ENCODE data around the gene TMEM69. TPM values are rescaled to one million over a fixed set of nuclear protein-coding genes. Genes with fewer than 3 reads are reported as not detected.

TMEM69 gene
- total RNA-seq, 1 donor from 2014 or later = 23.5 TPM

- Histone ChIP-seq H3K4me3 (no peak overlapping the region), H3K4me1 (peaks cover 17% of the 10 kb centered on the region), H3K27ac (replicated peaks) (no peak overlapping the region), H3K36me3 (peaks cover 52% of the 10 kb centered on the region), H3K27me3 (ENCODE audit: low read depth) (no peaks in the 10 kb centered on the region), H3K9me3 (replicated peaks) (no peaks in the 10 kb centered on the region)
- no peak for DNase-seq
- intact Hi-C loops (cut with micrococcal nuclease) = no loop called here
- TF ChIP-seq, protein P1, sequence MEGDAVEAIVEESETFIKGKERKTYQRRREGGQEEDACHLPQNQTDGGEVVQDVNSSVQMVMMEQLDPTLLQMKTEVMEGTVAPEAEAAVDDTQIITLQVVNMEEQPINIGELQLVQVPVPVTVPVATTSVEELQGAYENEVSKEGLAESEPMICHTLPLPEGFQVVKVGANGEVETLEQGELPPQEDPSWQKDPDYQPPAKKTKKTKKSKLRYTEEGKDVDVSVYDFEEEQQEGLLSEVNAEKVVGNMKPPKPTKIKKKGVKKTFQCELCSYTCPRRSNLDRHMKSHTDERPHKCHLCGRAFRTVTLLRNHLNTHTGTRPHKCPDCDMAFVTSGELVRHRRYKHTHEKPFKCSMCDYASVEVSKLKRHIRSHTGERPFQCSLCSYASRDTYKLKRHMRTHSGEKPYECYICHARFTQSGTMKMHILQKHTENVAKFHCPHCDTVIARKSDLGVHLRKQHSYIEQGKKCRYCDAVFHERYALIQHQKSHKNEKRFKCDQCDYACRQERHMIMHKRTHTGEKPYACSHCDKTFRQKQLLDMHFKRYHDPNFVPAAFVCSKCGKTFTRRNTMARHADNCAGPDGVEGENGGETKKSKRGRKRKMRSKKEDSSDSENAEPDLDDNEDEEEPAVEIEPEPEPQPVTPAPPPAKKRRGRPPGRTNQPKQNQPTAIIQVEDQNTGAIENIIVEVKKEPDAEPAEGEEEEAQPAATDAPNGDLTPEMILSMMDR (IDR thresholded peaks at IDR 0.05; ENCODE audit: borderline replicate concordance) = no peak
Measured at GRCh38 chr1:45660336-45660735, 27.6 kb upstream of the TMEM69 start.

DNA sequence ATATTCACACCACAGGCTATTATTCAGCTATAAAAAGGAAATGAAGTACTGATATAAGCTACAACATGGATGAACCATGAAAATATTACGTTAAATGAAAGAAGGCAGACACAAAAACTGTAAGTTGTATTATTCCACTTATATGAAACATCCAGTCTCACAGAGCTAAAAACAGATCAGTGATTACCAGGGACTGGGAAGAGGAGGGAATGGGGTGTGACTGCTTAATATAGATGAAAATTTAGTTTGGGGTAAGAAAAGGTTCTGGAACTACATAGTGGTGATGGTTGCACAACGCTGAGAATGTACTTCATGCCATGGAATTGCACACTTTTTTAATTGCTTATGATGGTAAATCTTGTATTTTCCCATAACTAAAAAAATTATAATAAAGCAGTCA lies 21.1 kb upstream of the TMEM69 start:
- Histone ChIP-seq H3K4me1 (peaks cover 80% of the 10 kb centered on the region), H3K9me3 (replicated peaks) (no peaks in the 10 kb centered on the region), H3K27ac (replicated peaks) (peak overlapping the region; percentile 10), H3K4me3 (no peak overlapping the region), H3K36me3 (no peaks in the 10 kb centered on the region), H3K27me3 (ENCODE audit: low read depth) (no peaks in the 10 kb centered on the region)
- TF ChIP-seq, protein P1 (IDR thresholded peaks at IDR 0.05; ENCODE audit: borderline replicate concordance) = no peak
- DNase-seq = no peak
- intact Hi-C loops (cut with micrococcal nuclease) = no loop called here

DNA sequence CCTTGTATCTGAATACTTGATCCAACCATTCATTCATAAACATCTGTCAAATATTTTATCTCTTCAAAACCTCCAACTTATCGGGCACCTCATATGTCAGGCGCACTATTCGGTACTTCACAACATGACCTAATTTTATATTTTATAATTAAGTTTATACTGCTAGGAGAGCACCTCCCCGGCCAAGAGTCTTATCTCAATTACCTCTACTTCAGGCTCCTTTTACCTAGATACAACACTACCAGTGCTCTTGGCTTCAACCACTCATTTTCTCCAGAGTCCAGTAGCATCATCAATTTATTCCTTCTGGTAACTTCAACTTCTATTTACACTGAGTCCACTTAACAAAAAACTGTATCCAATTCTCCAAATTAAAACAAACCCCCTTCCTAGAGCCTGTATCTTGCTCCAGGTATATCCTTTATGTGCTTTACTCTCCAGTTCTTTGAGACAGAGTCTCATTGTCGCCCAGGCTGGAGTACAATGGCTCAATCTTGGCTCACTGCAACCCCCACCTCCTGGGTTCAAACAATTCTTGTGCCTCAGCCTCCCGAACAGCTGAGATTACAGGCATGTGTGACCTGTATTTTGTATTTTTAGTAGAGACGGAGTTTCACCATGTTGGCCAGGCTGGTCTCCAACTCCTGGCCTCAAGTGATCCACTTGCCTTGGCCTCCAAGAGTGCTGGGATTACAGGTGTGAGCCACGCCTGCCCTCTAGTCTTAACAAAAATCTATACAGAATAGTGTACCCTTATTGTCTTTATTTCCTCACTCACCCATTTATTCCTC lies 20.5 kb upstream of the TMEM69 start:
- Histone ChIP-seq H3K27me3 (ENCODE audit: low read depth) (no peaks in the 10 kb centered on the region), H3K4me1 (peaks cover 82% of the 10 kb centered on the region), H3K36me3 (no peaks in the 10 kb centered on the region), H3K4me3 (no peak overlapping the region), H3K9me3 (replicated peaks) (no peaks in the 10 kb centered on the region), H3K27ac (replicated peaks) (peak overlapping the region; percentile 0)
- TF ChIP-seq, protein P1 (IDR thresholded peaks at IDR 0.05; ENCODE audit: borderline replicate concordance) = no peak
- intact Hi-C loops (cut with micrococcal nuclease) = no loop called here
- no peak for DNase-seq

- Histone ChIP-seq H3K27ac (replicated peaks) (no peak overlapping the region), H3K4me3 (no peak overlapping the region), H3K4me1 (peaks cover 82% of the 10 kb centered on the region), H3K27me3 (ENCODE audit: low read depth) (no peaks in the 10 kb centered on the region), H3K9me3 (replicated peaks) (no peaks in the 10 kb centered on the region), H3K36me3 (no peaks in the 10 kb centered on the region)
- TF ChIP-seq, protein P1 (IDR thresholded peaks at IDR 0.05; ENCODE audit: borderline replicate concordance) = no peak
- no peak for DNase-seq
- intact Hi-C loops (cut with micrococcal nuclease) = no loop called here
Measured at GRCh38 chr1:45668526-45668925, 19.5 kb upstream of the TMEM69 start.

GRCh38 chr1:45669379-45669778 lies 18.6 kb upstream of the TMEM69 start:
- Histone ChIP-seq H3K9me3 (replicated peaks) (no peaks in the 10 kb centered on the region), H3K4me3 (no peak overlapping the region), H3K27me3 (ENCODE audit: low read depth) (no peaks in the 10 kb centered on the region), H3K4me1 (peaks cover 88% of the 10 kb centered on the region), H3K27ac (replicated peaks) (no peak overlapping the region), H3K36me3 (no peaks in the 10 kb centered on the region)
- no peak for DNase-seq
- TF ChIP-seq, protein P1 (IDR thresholded peaks at IDR 0.05; ENCODE audit: borderline replicate concordance) = no peak
- intact Hi-C loops (cut with micrococcal nuclease) = no loop called here

All from left ventricle myocardium inferior (tissue), 1 donor.